ENCODE results near the gene CCDC192. TPM values are rescaled to one million over a fixed set of nuclear protein-coding genes. Genes with fewer than 3 reads are reported as not detected.

The CCDC192 gene
- total RNA-seq, 4 donors from 2014 or later = not detected

GRCh38 chr5:127806776-127807175 lies 103.6 kb downstream of the CCDC192 start:
- no peak for DNase-seq (ENCODE audit: low spot score in 2 of 2)
- H3K4me3 ChIP-seq (ENCODE audit: low read depth, poor library complexity, severe bottlenecking) = no peak overlapping the region
- intact Hi-C loops (cut with DNase I; ENCODE audit: low total_unique reads) = no loop called here
- 92 to 94% methylated on average over 3 of the region's 3 CpGs for WGBS, 2 donors
- TF ChIP-seq POLR2A (IDR thresholded peaks at IDR 0.05) = no peak

- DNase-seq (ENCODE audit: low spot score in 2 of 2) = no peak
- WGBS, 2 donors = 73 to 86% methylated on average over 1 of the region's 1 CpG
- TF ChIP-seq POLR2A (IDR thresholded peaks at IDR 0.05) = no peak
- TF ChIP-seq, protein P1, sequence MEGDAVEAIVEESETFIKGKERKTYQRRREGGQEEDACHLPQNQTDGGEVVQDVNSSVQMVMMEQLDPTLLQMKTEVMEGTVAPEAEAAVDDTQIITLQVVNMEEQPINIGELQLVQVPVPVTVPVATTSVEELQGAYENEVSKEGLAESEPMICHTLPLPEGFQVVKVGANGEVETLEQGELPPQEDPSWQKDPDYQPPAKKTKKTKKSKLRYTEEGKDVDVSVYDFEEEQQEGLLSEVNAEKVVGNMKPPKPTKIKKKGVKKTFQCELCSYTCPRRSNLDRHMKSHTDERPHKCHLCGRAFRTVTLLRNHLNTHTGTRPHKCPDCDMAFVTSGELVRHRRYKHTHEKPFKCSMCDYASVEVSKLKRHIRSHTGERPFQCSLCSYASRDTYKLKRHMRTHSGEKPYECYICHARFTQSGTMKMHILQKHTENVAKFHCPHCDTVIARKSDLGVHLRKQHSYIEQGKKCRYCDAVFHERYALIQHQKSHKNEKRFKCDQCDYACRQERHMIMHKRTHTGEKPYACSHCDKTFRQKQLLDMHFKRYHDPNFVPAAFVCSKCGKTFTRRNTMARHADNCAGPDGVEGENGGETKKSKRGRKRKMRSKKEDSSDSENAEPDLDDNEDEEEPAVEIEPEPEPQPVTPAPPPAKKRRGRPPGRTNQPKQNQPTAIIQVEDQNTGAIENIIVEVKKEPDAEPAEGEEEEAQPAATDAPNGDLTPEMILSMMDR (IDR thresholded peaks at IDR 0.05) = no peak
- no peak overlapping the region for H3K4me3 ChIP-seq (ENCODE audit: low read depth, poor library complexity, severe bottlenecking)
- intact Hi-C loops (cut with DNase I; ENCODE audit: low total_unique reads) = no loop called here
Observed at GRCh38 chr5:127809533-127809932, 106.3 kb downstream of the CCDC192 start.

- WGBS, 2 donors = 72 to 81% methylated on average over 1 of the region's 1 CpG
- no peak for DNase-seq (ENCODE audit: low spot score in 2 of 2)
- intact Hi-C loops (cut with DNase I; ENCODE audit: low total_unique reads) = no loop called here
- H3K4me3 ChIP-seq (ENCODE audit: low read depth, poor library complexity, severe bottlenecking) = no peak overlapping the region
- no peak for TF ChIP-seq POLR2A (IDR thresholded peaks at IDR 0.05)
- TF ChIP-seq, protein P1 (IDR thresholded peaks at IDR 0.05) = no peak
Observed at GRCh38 chr5:127810017-127810416, 106.8 kb downstream of the CCDC192 start.

- DNase-seq (ENCODE audit: low spot score in 2 of 2) = no peak
- intact Hi-C loops (cut with DNase I; ENCODE audit: low total_unique reads) = no loop called here
- WGBS, 2 donors = 85 to 88% methylated on average over 2 of the region's 2 CpGs
- TF ChIP-seq, protein P1 (IDR thresholded peaks at IDR 0.05) = no peak
- TF ChIP-seq POLR2A (IDR thresholded peaks at IDR 0.05) = no peak
- no peak overlapping the region for H3K4me3 ChIP-seq (ENCODE audit: low read depth, poor library complexity, severe bottlenecking)
Observed at GRCh38 chr5:127810707-127811490, 107.7 kb downstream of the CCDC192 start.

DNA sequence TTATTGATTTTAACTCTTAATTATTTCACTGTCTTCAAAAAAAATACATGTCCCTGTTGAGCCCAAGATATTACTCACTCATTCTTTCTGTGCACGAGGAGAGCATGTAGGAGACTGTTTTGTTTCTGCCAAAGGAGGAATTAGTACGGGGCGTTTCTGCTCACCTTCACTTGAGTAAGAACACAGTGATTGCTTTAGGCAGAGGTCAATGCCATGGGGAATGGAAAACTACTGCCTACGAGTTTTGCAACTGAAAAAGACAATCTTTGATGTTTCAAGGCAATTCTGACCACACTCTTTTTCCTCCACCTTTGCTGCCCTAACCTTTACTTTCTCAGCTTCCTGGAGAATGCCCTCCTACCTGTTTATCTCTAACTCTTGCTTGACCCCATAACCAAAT lies 109.4 kb downstream of the CCDC192 start:
- H3K4me3 ChIP-seq (ENCODE audit: low read depth, poor library complexity, severe bottlenecking) = no peak overlapping the region
- no peak for DNase-seq (ENCODE audit: low spot score in 2 of 2)
- WGBS, 2 donors = 42 to 43% methylated on average over 4 of the region's 4 CpGs
- intact Hi-C loops (cut with DNase I; ENCODE audit: low total_unique reads) = no loop called here
- no peak for TF ChIP-seq POLR2A (IDR thresholded peaks at IDR 0.05)
- TF ChIP-seq, protein P1 (IDR thresholded peaks at IDR 0.05) = no peak

DNA sequence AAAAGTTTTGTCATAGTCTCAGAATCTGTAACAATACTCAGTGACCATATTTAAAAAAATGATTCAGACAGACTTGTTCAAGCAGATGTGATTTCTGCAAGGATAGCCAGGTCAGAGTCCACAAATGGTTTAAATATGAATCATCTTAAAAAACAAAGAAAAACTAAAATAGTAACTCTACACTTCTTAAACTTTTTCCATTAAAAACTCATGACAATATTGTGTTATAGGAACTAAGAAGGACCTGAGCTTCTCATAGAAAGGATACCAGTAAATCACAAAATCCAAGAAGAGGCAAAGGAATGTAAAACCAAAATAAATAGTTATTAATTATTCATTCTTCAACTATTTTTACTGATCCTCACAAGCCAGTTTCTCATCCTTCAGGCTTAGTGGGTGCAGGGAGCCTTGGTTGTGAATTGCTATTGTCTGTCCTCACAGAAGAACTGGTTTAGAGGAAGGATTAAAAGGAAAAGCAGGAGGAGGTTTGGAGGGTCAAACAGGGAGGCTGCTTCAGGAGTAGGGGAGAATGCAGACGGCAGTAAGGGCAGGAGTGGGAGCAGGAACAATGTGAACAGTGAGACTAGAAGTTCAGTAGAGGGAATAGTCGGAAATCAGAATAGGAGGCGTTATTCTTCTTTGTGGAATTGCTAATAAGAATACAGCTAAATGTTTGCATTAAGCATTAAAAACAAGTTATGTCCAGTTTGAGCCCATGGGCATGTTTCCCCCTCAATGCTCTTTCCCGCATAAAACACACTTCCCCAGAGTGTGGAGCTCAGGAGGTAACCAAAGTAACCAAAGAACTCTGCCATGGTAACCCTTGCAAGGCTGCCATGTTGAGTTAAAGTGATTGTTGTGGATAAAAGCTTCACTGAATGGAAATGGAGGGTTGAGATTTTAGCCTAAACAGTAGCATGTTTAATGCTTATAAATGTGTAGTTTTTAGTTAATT lies 110.7 kb downstream of the CCDC192 start:
- DNase-seq (ENCODE audit: low spot score in 2 of 2) = no peak
- TF ChIP-seq POLR2A (IDR thresholded peaks at IDR 0.05) = no peak
- TF ChIP-seq, protein P1 (IDR thresholded peaks at IDR 0.05) = no peak
- WGBS, 2 donors = 69 to 80% methylated on average over 4 of the region's 4 CpGs

More for the DNA sequence above, 110.7 kb downstream of the CCDC192 start:
- intact Hi-C loops (cut with DNase I; ENCODE audit: low total_unique reads) = no loop called here
- no peak overlapping the region for H3K4me3 ChIP-seq (ENCODE audit: low read depth, poor library complexity, severe bottlenecking)
